Inferior parietal cortex (tissue), 1 donor: ENCODE data around the gene ABLIM2.
A peak's percentile ranks its signal among the peaks of the same experiment; 100 is the strongest.
"Not testable (repeated sequence)": the region's sequence is repeated elsewhere in the genome, so short reads cannot be mapped to it uniquely, and the experiment has no call there.

Experiments
- DNase-seq: peaks from one replicate; pipeline ENCODE4 v3.0.0-alpha.2; 2016; ENCODE audit errors: extremely low spot score

ABLIM2 gene

DNA sequence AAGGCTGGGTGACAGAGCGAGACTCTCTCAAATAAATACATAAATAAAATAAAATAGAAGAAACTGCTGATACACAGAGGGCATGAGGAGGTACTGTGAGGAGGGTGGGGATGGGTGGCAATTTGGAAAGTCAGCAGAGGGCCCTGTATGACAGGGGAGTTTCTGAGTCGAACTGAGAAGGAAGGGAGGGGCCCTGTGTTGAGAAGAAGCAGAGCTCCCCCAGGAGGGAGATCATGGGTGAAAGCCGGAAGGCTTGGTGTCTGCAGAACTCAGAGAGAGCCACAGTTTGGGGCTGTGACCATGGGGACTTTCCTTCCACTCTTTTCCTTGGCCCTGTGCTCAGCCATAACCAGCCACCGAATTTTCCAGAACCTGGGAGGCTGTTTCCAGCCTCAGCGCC, 194.2 kb downstream of the ABLIM2 start:
- DNase-seq: no peak

DNA sequence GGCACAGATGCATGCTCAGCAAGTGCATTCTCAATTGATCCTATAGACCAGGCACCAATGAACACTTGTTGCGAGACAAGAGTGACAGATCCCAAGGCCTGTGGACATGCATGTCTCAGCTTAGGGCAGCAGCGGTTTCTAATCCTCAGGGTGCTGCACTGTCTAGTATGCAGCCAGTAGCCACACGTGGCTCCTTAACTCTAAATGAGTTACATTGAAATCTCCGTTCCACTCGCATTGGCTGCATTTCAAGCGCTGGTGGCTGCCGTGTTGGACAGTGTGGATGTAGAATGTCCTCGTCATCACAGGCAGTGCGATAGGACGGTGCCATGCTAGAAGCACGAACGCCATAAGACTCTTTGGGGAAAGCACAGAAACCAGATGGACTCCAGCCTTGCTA, 194.9 kb downstream of the ABLIM2 start:
- DNase-seq: no peak

DNA sequence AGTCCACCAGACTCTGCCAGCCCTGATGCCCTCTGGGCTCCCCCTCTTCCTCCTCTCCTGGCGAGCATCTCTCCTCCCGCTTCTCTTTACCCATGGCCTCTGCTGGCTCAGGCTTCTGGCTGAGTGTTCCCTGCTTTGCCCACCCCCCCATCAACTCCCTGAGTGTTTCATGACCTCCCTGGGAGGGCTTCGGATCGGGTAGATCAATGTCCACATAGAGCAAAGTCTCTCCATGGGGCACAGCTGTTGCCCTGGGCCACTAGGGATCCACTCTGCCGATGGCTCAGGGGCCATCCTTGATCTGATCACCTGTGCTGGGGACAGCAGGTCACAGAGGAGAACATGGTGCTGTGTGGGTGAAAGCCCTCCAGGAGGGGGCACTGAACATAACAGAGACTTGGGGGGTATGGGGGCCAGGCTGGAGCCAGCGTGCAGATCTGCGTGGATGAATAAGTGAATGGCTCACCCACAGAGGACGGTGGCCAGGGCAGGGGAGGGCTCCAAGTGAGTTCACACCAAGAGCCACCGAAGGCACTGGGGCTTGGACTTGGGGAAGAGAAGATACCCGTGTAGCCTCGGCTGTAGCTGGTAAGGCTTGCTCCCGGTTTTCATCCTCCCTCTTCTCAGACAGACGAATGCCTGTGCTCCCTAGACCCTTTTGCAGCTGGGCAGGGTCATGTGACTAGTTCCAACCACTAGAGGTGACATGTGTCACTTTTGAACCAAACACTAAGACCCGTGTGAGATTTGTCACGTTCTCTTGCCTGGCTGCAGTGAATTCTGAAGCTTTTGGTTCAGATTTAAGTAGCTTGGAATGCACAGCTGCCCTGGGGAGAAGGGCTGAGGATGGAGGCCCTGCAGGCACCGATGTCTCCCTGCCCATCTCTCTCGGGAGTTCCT, 195.8 kb downstream of the ABLIM2 start:
- no peak for DNase-seq

DNA sequence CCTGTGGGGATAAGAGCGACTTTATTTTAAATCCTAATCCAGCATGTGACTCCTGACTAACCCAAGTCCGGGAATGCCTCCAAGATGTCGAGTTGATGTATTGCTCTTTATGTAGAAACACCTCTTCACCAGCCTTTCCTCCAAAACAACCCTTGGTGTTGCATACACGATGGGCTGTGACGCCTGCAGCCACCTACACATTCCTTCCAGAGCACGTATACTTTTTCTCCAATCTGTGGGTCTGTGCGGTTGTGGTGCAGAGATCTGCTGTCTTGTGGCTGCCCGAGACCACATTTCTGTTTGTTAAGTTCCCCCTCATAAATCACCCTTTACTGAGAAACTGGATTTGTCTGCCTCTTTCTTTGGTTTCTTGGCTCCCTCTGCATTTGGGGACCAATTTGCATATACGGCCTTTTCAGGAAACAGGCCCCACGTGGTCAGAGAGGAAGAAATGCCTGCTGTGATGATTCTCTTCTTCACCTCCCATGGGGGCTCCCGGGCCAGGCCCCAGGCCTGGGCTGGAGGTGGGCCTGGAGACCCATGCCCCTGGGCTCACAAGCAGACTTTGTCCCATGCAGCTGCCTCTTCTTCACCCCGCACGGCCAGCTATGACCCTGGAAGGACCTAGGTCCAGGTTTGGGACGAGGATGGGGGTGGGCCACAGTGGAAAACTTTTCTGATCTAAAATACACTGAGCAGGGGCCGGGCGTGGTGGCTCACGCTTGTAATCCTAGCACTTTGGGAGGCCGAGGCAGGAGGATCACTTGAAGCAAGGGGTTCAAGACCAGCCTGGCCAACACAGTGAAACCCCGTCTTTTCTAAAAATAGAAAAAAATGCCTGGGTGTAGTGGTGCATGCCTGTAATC, 197.6 kb downstream of the ABLIM2 start:
- DNase-seq: peak; percentile 63

DNA sequence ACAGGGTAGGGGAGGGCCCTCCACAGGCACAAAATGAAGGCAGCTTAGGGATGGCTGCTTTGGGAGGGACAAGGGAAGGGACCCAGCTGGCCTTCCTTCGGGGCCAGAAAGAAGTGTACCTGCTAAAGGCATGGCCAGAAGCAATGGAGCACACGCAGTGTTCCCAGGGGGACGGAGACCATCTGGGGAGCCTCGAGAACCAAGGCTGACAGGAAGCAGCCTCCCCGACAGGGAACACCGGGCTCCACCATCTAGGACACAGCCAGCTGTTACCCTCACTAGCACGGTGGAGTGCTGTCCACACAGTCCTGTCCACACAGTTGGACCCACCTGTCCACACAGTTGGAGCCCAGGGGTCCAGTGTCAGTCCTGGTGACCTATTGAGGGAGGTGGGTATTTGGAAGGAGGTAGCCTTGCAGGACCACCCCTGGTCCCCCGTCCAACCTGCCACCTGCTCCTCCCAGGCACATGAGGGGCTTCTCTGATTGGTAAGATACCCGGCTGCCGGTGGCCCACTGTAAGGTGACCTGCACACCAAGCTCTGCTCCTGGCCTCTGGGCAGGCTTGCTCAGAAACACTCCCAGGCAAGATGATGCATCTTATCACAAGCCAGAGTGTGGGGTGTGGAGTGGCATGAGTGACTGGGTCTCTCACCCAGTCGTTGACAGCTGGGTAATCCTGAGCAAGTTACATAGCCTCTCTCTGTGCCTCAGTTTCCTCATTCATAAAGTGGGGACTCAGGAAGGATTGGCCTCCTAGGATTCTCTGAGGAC, 198.4 kb downstream of the ABLIM2 start:
- no peak for DNase-seq

DNA sequence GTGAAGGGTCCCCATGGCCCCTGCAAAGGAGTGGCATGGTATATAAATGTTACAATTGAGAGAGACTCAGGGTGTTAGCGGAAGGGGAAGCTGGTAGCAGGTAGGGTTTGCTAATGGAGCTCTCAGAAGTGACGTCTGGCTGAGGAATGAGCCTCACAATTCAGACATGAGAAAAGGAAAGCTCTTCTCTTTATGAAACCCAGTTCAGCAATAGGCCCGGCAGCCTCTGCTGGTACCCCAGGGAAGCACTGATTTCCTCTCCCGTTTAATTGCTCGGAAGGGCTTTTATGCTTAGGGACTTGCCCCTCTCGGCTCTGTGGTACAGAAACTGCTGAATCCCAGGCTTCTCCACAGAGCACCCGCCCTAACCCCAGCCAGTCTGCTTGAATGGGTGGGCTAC, 199.5 kb downstream of the ABLIM2 start:
- no peak for DNase-seq

DNA sequence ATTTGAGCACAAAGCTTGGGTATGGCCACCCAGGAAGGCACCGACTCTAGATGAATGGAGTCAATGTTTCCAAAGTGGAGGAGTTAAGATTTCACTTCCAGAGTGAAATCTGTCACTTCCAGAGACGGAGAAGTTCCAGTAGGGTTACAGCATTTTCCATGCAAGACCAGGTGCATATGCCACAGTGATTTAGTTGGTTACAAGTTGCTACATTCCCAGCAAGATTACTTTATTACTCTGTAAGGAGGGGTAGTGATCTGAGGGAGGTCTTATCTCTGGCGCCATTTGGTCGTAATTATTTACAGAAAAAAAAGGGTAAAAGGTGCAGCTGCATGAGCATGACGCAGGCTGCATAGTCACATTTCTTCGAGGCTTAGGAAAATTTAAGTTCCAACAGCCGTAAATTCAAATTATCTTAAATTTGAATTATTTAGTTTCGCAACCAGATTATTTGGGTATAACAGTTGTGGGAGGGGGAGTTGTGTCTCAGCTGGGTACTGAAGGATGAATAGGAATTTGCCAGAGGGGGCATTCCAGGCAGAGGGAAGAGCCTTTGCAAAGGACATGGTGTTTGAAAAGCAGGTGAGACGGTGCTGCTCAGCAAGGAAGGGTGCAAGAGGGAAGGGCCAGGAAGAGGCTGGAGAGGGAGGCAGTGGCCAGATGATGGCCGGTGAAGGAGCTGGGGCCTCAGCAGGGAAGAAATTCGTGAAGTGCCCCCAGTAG, 201.5 kb downstream of the ABLIM2 start:
- no peak for DNase-seq

DNA sequence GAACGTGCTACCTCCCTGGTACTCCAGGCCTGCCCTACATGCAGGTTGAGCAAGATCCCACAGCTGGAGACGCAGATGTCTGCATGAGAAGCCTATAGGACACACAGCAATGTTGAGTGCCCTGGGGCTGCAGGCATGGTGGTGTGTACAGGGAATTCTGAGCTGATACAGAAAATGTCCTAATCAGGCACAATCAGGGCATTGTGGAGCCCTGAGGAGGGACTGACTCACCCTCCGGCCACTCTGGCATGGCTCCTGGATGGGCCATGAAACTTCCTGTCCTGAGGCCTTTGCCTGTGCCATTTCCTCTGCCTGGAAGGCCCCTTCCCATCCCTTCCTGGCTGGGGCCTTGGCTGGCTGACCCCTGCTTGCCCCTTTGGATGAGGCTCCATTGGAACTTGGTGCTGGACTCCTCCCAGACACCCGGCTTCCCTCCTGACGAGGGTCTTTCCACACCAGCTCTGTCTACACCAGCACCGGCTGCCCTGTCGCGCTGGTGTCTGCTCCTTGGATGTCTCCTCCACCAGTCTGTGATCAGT, 202.3 kb downstream of the ABLIM2 start:
- no peak for DNase-seq

DNA sequence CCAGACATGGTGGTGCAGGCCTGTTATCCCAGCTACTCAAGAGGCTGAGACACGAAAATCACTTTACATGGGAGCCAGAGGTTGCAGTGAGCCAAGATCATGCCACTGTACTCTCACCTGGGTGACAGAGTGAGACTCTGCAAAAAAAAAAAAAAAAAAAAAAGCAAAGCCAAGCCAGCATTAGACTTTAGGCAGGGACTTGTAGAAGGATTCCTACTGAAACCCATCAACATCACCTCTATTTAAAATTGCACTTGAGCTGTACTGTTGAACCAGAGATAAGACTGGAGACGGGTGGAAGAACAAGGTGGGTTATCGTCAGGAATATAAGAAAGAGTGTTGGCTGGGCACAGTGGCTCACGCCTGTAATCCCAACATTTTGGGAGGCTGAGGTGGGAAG, 203.2 kb downstream of the ABLIM2 start:
- no peak for DNase-seq

DNA sequence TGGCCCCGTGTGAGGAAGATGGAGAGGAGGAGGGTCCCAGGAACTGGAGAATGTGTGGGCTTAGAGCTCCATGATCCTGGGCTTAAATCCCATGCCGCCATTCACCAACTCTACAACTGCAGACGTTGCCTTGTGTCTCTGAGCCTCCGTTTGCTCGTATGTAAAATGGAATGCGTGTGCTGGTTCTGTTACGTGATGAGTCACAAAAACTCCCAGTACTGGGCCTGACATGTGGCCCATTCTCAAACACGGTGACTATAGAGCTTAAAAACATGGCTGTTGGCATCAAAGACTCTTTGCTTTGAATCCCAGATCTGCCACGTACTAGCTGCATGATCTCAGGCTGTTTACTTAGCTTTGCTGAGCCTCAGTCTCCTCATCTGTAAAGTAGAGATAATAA, 206.0 kb downstream of the ABLIM2 start:
- DNase-seq: no peak

DNA sequence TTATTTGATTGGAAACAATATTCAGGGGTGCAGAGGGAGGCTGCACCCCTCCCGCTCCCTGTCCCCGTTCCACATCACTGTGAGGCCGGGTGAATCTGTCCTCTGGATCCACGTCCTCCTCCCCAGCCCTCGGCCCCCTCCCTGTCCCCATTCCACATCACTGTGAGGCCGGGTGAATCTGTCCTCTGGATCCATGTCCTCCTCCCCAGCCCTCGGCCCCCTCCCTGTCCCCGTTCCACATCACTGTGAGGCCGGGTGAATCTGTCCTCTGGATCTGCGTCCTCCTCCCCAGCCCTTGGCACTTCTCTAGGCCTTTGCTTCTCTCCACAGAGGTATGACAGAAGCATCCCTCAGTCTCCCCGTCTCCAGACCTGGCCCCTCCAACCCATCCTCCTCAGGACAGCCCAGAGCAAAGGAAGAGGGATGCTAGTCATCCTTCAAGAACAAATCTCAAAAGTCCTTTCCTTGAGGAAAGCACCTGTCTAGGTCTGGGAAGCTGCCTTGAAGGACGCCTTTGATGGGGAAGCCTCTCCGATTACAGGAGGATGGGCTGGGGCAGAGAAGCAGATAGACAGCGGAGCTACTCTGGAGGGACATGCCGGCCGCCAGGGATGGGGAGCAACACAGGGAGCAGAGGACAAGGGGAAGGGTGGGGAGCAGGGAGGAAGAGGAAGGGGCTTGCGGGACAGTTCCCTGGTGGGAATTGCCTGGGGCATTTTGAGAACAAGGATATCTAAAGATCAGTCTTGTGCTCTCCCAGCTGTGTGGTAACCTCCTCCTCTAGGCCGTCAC, 208.1 kb downstream of the ABLIM2 start:
- DNase-seq: no peak

DNA sequence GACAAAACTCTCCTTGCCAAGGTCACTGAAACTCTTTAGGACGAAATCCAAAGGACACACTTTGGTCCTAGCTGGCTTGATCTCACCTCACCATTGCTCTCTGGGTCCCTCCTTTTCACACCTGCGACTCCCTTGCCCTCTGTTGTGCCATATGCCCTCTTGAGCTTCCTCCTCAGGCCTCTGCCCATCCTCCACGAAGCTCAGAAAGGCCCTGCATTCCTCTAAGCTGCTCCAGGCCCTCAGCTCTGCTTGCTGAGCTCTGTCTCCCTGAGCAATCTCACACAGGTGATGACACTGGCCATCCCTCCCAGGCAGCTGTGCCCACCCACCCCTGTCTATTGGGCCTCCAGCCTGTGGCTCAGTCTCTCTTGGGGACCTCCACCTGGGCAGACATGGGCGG, 208.9 kb downstream of the ABLIM2 start:
- DNase-seq: no peak

DNA sequence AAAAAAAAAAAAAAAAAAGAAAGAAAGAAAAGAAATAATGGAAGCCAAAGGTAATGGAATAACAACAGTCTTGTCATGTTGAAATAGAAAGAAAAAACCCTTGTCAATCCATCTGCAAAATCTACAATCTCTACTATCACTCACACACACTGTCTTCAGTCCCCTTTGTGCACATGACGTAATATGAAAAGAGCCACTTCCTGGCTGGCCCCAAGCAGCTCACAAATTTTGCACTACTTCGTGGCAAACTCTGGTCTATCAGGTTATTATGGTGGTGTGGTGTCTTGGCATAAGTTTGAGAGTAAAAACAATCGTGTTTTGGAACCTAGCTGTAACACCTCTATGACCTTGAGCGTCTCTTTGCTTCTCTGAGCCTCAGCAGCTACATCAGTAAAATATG, 210.7 kb downstream of the ABLIM2 start:
- DNase-seq: no peak

DNA sequence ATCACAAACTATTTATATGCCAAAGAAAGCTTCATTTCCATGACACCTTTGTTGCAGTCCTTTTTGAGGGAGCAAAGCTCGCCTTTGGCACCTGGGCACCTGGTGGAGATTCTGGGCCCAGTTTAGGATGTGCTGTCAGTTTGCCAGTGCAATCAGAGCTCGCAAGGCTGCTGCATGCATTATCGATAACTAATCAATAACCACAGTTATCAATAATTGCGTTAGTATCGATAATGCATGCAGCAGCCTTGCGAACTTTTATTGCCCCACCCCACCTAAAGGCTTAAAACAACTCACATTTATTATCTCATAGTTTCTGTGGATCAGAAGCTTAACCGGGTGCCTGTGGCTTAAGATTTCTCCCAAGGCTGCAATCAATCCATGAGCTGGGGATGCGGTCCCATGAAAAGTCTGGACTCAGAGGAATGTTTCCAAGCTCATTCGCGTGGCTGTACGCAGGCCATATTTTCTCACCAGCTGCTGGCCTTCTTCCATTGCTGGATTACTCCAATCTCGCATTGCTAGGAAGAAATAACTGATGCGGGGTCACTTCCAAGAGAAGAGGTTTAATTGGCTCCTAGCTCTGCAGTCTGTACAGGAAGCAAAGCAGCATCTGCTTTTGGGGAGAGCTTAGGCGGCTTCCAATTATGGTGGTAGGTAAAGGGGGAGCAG, 212.8 kb downstream of the ABLIM2 start:
- no peak for DNase-seq

DNA sequence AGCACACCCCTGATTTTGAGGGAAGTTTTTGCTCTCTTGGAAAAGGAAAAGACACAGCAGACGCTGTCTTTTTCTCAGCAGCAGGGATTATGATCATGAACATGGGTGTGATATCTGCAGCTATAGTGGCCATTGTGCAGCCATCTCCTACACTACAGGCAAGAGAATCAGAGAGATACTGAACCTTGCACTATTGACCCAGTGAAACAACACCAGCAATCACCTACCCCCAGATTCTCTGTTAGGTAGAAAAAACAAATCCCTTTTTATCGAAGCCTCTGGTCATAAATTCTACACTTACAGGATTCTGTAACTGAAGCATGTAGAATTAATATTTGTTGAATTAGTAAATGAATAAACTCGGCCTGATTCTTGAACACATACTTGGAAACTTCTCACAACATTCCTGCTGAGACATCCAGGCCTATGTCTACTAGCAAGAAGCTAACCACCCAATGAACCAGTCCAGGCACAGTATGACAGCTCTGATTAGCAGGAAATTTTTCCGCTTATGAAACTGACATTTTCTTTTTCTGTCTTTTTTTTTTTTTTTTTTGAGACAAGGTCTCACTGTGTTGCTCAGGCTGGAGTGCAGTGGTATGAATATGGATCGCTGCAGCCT, 213.9 kb downstream of the ABLIM2 start:
- no peak for DNase-seq

DNA sequence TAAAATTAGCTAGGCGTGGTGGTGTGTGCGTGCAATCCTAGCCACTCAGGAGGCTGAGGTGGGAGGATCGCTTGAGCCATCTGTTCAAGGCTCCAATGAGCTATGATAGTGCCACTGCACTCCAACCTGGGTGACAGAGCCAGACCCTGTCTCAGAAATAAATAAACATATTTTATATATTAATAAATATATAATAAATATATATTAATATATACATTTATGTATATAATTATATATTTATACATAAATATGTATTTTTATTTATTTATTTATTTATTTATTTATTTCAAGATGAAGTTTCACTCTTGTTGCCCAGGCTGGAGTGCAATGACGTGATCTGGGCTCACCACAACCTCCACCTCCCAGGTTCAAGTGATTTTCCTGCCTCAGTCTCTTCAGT, 214.9 kb downstream of the ABLIM2 start:
- DNase-seq: not testable (repeated sequence)

DNA sequence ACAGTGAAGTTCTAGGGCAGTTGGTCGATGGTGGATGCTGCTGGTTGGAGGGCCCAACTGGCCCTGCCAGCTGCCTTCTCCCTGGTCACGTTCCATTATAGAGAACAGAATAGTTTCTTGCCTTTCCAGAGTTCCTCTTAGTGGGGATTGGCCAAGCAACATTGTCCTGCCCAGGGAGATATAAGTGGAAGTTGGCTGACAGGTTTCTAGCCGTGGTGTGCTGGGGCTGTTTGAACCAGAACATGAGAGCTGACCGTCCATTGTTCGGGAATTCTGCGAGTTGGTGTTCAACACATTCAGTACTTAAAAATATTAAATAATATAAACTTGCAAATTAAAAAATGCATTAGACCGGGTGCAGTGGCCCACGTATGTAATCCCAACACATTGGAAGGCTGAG, 215.4 kb downstream of the ABLIM2 start:
- no peak for DNase-seq

DNA sequence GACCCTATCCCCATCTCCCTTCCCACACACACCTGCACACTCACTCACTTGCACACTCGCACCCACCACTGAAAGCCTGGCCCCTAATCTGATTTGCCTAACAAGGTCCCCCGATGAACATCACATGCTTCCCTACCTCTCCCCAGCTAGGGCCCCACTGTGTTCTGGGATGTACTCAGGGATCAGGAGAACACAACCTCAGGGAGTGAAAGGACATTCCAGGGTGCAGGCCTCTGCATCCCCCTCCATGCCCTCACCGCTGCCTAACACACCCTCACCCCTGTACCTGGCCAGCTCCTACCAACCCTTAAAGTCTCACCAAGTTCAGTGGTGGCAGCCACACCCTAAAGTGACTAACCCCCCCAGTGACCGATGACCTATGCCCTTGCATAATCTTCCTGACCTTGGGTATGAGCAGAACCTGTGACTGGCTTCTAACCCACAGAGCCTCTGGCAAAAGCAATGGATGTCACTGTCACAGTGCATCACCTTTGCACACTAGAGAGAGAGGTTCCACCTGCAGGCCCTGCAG, 216.6 kb downstream of the ABLIM2 start:
- no peak for DNase-seq
